ENCODE measurements around the gene RHAG. TPM values are rescaled to one million over a fixed set of nuclear protein-coding genes. Genes with fewer than 3 reads are reported as not detected.
A peak's percentile ranks its signal among the peaks of the same experiment; 100 is the strongest.

RHAG gene
- total and polyA plus RNA-seq, 2 experiments from 2014 or later: not detected

DNA sequence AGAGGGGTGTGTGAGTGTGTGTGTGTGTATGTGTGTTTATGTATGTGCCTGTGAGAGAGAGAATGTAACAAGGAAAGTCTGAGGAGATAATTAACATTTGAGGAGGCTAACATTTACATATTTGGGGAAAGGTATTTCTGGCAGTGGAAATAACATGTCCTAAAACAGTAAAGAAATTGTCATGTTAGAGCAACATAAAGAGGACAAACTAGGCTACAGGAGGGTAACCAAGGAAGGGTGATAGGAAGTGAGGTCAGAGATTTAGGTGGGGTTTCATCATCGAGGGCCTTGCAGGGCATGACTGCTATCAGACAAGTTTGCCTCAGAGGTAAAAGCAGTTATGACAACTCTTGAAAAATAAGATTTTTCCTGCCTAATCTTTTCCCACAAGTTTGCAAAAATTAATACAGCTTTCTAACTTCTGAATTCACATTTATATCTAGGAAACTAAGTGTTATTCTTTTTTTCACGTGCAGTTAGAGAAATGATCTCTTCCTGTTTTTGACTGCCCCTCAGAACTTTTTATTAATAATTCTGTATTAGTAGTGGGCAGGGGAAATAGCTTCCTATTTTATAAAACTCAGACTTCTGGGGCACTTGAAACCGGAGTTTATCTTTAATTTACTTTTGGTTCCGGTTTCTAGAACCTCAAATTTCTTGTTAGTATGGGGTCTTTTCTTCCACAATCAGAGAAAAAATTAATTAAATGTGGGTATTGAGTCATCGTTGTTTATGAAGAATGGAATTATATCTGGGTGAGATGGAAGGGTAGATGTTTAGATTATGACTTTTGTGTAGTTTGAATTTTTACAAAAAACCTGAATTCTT is 30.5 kb upstream of the RHAG start (continued):
- TF ChIP-seq, protein P1, sequence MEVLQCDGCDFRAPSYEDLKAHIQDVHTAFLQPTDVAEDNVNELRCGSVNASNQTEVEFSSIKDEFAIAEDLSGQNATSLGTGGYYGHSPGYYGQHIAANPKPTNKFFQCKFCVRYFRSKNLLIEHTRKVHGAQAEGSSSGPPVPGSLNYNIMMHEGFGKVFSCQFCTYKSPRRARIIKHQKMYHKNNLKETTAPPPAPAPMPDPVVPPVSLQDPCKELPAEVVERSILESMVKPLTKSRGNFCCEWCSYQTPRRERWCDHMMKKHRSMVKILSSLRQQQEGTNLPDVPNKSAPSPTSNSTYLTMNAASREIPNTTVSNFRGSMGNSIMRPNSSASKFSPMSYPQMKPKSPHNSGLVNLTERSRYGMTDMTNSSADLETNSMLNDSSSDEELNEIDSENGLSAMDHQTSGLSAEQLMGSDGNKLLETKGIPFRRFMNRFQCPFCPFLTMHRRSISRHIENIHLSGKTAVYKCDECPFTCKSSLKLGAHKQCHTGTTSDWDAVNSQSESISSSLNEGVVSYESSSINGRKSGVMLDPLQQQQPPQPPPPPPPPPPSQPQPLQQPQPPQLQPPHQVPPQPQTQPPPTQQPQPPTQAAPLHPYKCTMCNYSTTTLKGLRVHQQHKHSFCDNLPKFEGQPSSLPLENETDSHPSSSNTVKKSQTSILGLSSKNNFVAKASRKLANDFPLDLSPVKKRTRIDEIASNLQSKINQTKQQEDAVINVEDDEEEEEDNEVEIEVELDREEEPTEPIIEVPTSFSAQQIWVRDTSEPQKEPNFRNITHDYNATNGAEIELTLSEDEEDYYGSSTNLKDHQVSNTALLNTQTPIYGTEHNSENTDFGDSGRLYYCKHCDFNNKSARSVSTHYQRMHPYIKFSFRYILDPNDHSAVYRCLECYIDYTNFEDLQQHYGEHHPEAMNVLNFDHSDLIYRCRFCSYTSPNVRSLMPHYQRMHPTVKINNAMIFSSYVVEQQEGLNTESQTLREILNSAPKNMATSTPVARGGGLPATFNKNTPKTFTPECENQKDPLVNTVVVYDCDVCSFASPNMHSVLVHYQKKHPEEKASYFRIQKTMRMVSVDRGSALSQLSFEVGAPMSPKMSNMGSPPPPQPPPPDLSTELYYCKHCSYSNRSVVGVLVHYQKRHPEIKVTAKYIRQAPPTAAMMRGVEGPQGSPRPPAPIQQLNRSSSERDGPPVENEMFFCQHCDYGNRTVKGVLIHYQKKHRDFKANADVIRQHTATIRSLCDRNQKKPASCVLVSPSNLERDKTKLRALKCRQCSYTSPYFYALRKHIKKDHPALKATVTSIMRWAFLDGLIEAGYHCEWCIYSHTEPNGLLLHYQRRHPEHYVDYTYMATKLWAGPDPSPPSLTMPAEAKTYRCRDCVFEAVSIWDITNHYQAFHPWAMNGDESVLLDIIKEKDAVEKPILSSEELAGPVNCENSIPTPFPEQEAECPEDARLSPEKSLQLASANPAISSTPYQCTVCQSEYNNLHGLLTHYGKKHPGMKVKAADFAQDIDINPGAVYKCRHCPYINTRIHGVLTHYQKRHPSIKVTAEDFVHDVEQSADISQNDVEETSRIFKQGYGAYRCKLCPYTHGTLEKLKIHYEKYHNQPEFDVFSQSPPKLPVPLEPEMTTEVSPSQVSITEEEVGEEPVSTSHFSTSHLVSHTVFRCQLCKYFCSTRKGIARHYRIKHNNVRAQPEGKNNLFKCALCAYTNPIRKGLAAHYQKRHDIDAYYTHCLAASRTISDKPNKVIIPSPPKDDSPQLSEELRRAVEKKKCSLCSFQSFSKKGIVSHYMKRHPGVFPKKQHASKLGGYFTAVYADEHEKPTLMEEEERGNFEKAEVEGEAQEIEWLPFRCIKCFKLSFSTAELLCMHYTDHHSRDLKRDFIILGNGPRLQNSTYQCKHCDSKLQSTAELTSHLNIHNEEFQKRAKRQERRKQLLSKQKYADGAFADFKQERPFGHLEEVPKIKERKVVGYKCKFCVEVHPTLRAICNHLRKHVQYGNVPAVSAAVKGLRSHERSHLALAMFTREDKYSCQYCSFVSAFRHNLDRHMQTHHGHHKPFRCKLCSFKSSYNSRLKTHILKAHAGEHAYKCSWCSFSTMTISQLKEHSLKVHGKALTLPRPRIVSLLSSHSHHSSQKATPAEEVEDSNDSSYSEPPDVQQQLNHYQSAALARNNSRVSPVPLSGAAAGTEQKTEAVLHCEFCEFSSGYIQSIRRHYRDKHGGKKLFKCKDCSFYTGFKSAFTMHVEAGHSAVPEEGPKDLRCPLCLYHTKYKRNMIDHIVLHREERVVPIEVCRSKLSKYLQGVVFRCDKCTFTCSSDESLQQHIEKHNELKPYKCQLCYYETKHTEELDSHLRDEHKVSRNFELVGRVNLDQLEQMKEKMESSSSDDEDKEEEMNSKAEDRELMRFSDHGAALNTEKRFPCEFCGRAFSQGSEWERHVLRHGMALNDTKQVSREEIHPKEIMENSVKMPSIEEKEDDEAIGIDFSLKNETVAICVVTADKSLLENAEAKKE (CRISPR knock-in tag; IDR thresholded peaks at IDR 0.05): no peak

DNA sequence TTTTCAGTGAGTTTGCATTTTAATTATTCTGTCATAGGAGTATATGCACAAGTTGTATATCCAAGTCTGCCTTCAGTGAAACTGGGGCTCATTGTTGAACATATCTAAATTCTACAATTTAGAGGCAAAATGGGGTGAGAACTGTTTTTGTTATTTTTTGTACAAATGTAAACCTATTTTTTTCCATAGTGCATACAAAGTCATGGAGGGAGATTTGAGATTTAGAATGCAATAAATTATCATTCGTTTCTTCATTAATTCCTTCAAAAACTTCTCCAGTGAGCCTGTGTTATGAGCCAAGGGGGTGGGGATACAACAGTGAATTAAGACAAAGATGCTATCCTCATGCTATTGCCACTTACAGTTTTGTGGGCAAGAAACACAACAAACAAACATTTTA is 29.8 kb upstream of the RHAG start:
- Histone ChIP-seq H3K79me2 (replicated peaks; ENCODE audit: insufficient read depth) (no peaks in the 10 kb centered on the region), H3K27ac (ENCODE audit: low read depth) (peak overlapping the region; percentile 43; the same call in 1 of the 2 replicates), H4K20me1 (replicated peaks; ENCODE audit: insufficient read depth) (no peaks in the 10 kb centered on the region), H2AFZ (peak overlapping the region; percentile 25; the same call in 1 of the 2 replicates), H3F3A (replicated peaks; ENCODE audit: low read depth) (no peaks in the 10 kb centered on the region), H3K27me3 (ENCODE audit: insufficient read depth) (no peaks in the 10 kb centered on the region), H3K9me2 (ENCODE audit: insufficient read depth) (peaks cover 5% of the 10 kb centered on the region; the same call in 1 of the 2 replicates), H3K4me3 (no peak overlapping the region), H3K4me1 (ENCODE audit: insufficient read depth) (peaks cover 25% of the 10 kb centered on the region), H3K36me3 (ENCODE audit: insufficient read depth) (no peaks in the 10 kb centered on the region), H3K4me2 (no peak overlapping the region)
- Mint-ChIP-seq H3K4me3 (no peak overlapping the region), H3K36me3 (ENCODE audit: low read depth) (no peaks in the 10 kb centered on the region), H3K27ac (peak overlapping the region; percentile 63; the same call in 1 of the 2 replicates), H3K27me3 (ENCODE audit: insufficient read depth, low read depth, poor library complexity) (no peaks in the 10 kb centered on the region), H3K9me3 (0 out of 3 replicates have a peak, but pooled peaks cover under 1% of the 10 kb centered on the region), H3K4me1 (peaks cover 8% of the 10 kb centered on the region; the same call in 2 of the 3 replicates)
- TF ChIP-seq, protein P2, sequence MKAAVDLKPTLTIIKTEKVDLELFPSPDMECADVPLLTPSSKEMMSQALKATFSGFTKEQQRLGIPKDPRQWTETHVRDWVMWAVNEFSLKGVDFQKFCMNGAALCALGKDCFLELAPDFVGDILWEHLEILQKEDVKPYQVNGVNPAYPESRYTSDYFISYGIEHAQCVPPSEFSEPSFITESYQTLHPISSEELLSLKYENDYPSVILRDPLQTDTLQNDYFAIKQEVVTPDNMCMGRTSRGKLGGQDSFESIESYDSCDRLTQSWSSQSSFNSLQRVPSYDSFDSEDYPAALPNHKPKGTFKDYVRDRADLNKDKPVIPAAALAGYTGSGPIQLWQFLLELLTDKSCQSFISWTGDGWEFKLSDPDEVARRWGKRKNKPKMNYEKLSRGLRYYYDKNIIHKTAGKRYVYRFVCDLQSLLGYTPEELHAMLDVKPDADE (IDR thresholded peaks at IDR 0.05): no peak
- TF ChIP-seq, protein P3, sequence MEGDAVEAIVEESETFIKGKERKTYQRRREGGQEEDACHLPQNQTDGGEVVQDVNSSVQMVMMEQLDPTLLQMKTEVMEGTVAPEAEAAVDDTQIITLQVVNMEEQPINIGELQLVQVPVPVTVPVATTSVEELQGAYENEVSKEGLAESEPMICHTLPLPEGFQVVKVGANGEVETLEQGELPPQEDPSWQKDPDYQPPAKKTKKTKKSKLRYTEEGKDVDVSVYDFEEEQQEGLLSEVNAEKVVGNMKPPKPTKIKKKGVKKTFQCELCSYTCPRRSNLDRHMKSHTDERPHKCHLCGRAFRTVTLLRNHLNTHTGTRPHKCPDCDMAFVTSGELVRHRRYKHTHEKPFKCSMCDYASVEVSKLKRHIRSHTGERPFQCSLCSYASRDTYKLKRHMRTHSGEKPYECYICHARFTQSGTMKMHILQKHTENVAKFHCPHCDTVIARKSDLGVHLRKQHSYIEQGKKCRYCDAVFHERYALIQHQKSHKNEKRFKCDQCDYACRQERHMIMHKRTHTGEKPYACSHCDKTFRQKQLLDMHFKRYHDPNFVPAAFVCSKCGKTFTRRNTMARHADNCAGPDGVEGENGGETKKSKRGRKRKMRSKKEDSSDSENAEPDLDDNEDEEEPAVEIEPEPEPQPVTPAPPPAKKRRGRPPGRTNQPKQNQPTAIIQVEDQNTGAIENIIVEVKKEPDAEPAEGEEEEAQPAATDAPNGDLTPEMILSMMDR (conservative IDR thresholded peaks at IDR 0.05; ENCODE audit: low read depth in 2 of 2): no peak
- TF ChIP-seq ZNF331 (CRISPR knock-in tag; IDR thresholded peaks at IDR 0.05; ENCODE audit: low read depth) (no peak), JUNB (IDR thresholded peaks at IDR 0.05; ENCODE audit: unreplicated experiment) (no peak), STAT1 (IDR thresholded peaks at IDR 0.05; ENCODE audit: unreplicated experiment) (no peak), EZH2phosphoT487 (IDR thresholded peaks at IDR 0.05; ENCODE audit: unreplicated experiment) (no peak)
- DNase-seq (ENCODE audit: low spot score) (no peak), ATAC-seq (no peak)

Data from GM23338 (cell line).